ENCODE data around the gene CDPF1. TPM values are rescaled to one million over a fixed set of nuclear protein-coding genes. Genes with fewer than 3 reads are reported as not detected.
"Not testable (repeated sequence)": the region's sequence is repeated elsewhere in the genome, so short reads cannot be mapped to it uniquely, and the experiment has no call there.

Gene CDPF1
- total RNA-seq, 2 donors from 2014 or later: 3.5 to 4.3 TPM

GRCh38 chr22:46275455-46276122 lies 25.5 kb upstream of the CDPF1 start:
- no peaks in the 10 kb centered on the region for H3K9me3 ChIP-seq (ENCODE audit: control insufficient read depth, low read length, poor library complexity, severe bottlenecking)
- H3K4me3 Mint-ChIP-seq: no peak overlapping the region
- H3K27ac Mint-ChIP-seq: no peak overlapping the region
- H3K36me3 Mint-ChIP-seq (ENCODE audit: low read depth): peaks cover 6% of the 10 kb centered on the region
- H3K27me3 Mint-ChIP-seq: no peaks in the 10 kb centered on the region
- ATAC-seq: no peak
- peaks cover 4% of the 10 kb centered on the region for H3K4me1 Mint-ChIP-seq
- no peak for DNase-seq

- ATAC-seq (no peak), DNase-seq (no peak)
- no peaks in the 10 kb centered on the region for H3K27me3 Mint-ChIP-seq
- H3K4me1 Mint-ChIP-seq: peaks cover 6% of the 10 kb centered on the region
- no peaks in the 10 kb centered on the region for H3K9me3 ChIP-seq (ENCODE audit: control insufficient read depth, low read length, poor library complexity, severe bottlenecking)
- peaks cover 6% of the 10 kb centered on the region for H3K36me3 Mint-ChIP-seq (ENCODE audit: low read depth)
- no peak overlapping the region for H3K4me3 Mint-ChIP-seq
- no peak overlapping the region for H3K27ac Mint-ChIP-seq
Observed at GRCh38 chr22:46274381-46274780, 24.3 kb upstream of the CDPF1 start.

GRCh38 chr22:46273432-46274148 lies 23.5 kb upstream of the CDPF1 start:
- H3K9me3 ChIP-seq (ENCODE audit: control insufficient read depth, low read length, poor library complexity, severe bottlenecking): no peaks in the 10 kb centered on the region
- peaks cover 6% of the 10 kb centered on the region for H3K36me3 Mint-ChIP-seq (ENCODE audit: low read depth)
- DNase-seq (no peak), ATAC-seq (no peak)
- H3K27me3 Mint-ChIP-seq: no peaks in the 10 kb centered on the region
- peaks cover 6% of the 10 kb centered on the region for H3K4me1 Mint-ChIP-seq
- H3K27ac Mint-ChIP-seq: no peak overlapping the region
- no peak overlapping the region for H3K4me3 Mint-ChIP-seq

- no peak for DNase-seq
- no peak for ATAC-seq
- Mint-ChIP-seq H3K27ac (no peak overlapping the region), H3K4me3 (no peak overlapping the region), H3K4me1 (peaks cover 10% of the 10 kb centered on the region), H3K36me3 (ENCODE audit: low read depth) (peaks cover 6% of the 10 kb centered on the region), H3K27me3 (no peaks in the 10 kb centered on the region)
- H3K9me3 ChIP-seq (ENCODE audit: control insufficient read depth, low read length, poor library complexity, severe bottlenecking): no peaks in the 10 kb centered on the region
Observed at GRCh38 chr22:46272762-46273431, 22.8 kb upstream of the CDPF1 start.

GRCh38 chr22:46272196-46272595 lies 22.1 kb upstream of the CDPF1 start:
- ATAC-seq: no peak
- Mint-ChIP-seq H3K27ac (no peak overlapping the region), H3K4me3 (no peak overlapping the region)

GRCh38 chr22:46269564-46269963 lies 19.5 kb upstream of the CDPF1 start:
- H3K4me1 Mint-ChIP-seq: peaks cover 17% of the 10 kb centered on the region
- ATAC-seq: no peak

More at GRCh38 chr22:46272196-46272595, 22.1 kb upstream of the CDPF1 start:
- no peaks in the 10 kb centered on the region for H3K27me3 Mint-ChIP-seq
- no peak for DNase-seq
- peaks cover 6% of the 10 kb centered on the region for H3K36me3 Mint-ChIP-seq (ENCODE audit: low read depth)
- peaks cover 15% of the 10 kb centered on the region for H3K4me1 Mint-ChIP-seq
- H3K9me3 ChIP-seq (ENCODE audit: control insufficient read depth, low read length, poor library complexity, severe bottlenecking): no peaks in the 10 kb centered on the region

GRCh38 chr22:46267431-46268279 lies 17.6 kb upstream of the CDPF1 start, which contains the start of gene TTC38:
TTC38 (plus strand) TSS chr22:46268008; CDS start chr22:46268040, 32 bp downstream.
- Mint-ChIP-seq H3K27ac (peak within 1 kb of the TSS; percentile 68), H3K36me3 (ENCODE audit: low read depth) (peaks cover 2% of the 10 kb centered on the region), H3K4me1 (peaks cover 17% of the 10 kb centered on the region), H3K27me3 (peaks cover 31% of the 10 kb centered on the region), H3K4me3 (peak within 1 kb of the TSS; percentile 93)
- DNase-seq: peak in 2 of 3 donors; percentile 47 to 52
- peak; percentile 89 for ATAC-seq
- H3K9me3 ChIP-seq (ENCODE audit: control insufficient read depth, low read length, poor library complexity, severe bottlenecking): no peaks in the 10 kb centered on the region

More at GRCh38 chr22:46269564-46269963, 19.5 kb upstream of the CDPF1 start:
- Mint-ChIP-seq H3K27me3 (peaks cover 18% of the 10 kb centered on the region), H3K4me3 (no peak overlapping the region), H3K27ac (no peak overlapping the region), H3K36me3 (ENCODE audit: low read depth) (no peaks in the 10 kb centered on the region)
- H3K9me3 ChIP-seq (ENCODE audit: control insufficient read depth, low read length, poor library complexity, severe bottlenecking): no peaks in the 10 kb centered on the region
- DNase-seq: no peak

GRCh38 chr22:46265627-46266026 lies 15.5 kb upstream of the CDPF1 start:
- not testable (repeated sequence) for ATAC-seq; H3K4me3 Mint-ChIP-seq; DNase-seq; H3K27ac Mint-ChIP-seq; H3K9me3 ChIP-seq (ENCODE audit: control insufficient read depth, low read length, poor library complexity, severe bottlenecking); H3K36me3 Mint-ChIP-seq (ENCODE audit: low read depth)
- Mint-ChIP-seq H3K4me1 (peaks cover 17% of the 10 kb centered on the region), H3K27me3 (peaks cover 50% of the 10 kb centered on the region)

GRCh38 chr22:46264520-46264919 lies 14.4 kb upstream of the CDPF1 start:
- not testable (repeated sequence) for H3K4me3 Mint-ChIP-seq; DNase-seq; ATAC-seq; H3K36me3 Mint-ChIP-seq (ENCODE audit: low read depth); H3K9me3 ChIP-seq (ENCODE audit: control insufficient read depth, low read length, poor library complexity, severe bottlenecking); H3K27ac Mint-ChIP-seq
- Mint-ChIP-seq H3K27me3 (peaks cover 61% of the 10 kb centered on the region), H3K4me1 (peaks cover 14% of the 10 kb centered on the region)

- Mint-ChIP-seq H3K27me3 (peaks cover 74% of the 10 kb centered on the region), H3K4me3 (peak within 1 kb of the TSS; percentile 77), H3K4me1 (peaks cover 12% of the 10 kb centered on the region), H3K27ac (no peak within 1 kb of the TSS), H3K36me3 (ENCODE audit: low read depth) (peaks cover 5% of the 10 kb centered on the region)
- no peaks in the 10 kb centered on the region for H3K9me3 ChIP-seq (ENCODE audit: control insufficient read depth, low read length, poor library complexity, severe bottlenecking)
- DNase-seq (no peak), ATAC-seq (no peak)
Observed at GRCh38 chr22:46263216-46263590, 13.1 kb upstream of the CDPF1 start, which contains the start of gene PKDREJ. PKDREJ (minus strand) TSS chr22:46263343; CDS start chr22:46263322, 21 bp downstream.

GRCh38 chr22:46262449-46263215 lies 12.5 kb upstream of the CDPF1 start:
- Mint-ChIP-seq H3K27me3 (peaks cover 78% of the 10 kb centered on the region), H3K27ac (no peak overlapping the region), H3K4me3 (no peak overlapping the region), H3K4me1 (peaks cover 10% of the 10 kb centered on the region), H3K36me3 (ENCODE audit: low read depth) (peaks cover 5% of the 10 kb centered on the region)
- DNase-seq (no peak), ATAC-seq (peak; percentile 39)
- no peaks in the 10 kb centered on the region for H3K9me3 ChIP-seq (ENCODE audit: control insufficient read depth, low read length, poor library complexity, severe bottlenecking)

- peaks cover 5% of the 10 kb centered on the region for H3K36me3 Mint-ChIP-seq (ENCODE audit: low read depth)
- ATAC-seq (no peak), DNase-seq (no peak)
- H3K4me3 Mint-ChIP-seq: no peak overlapping the region
- H3K27me3 Mint-ChIP-seq: peaks cover 65% of the 10 kb centered on the region
- no peaks in the 10 kb centered on the region for H3K9me3 ChIP-seq (ENCODE audit: control insufficient read depth, low read length, poor library complexity, severe bottlenecking)
- H3K4me1 Mint-ChIP-seq: peaks cover 3% of the 10 kb centered on the region
- no peak overlapping the region for H3K27ac Mint-ChIP-seq
Observed at GRCh38 chr22:46260038-46260437, 9.9 kb upstream of the CDPF1 start.
